Measurements from ENCODE around the gene TSTD1. TPM values are rescaled to one million over a fixed set of nuclear protein-coding genes. Genes with fewer than 3 reads are reported as not detected.
"Not testable (repeated sequence)": the region's sequence is repeated elsewhere in the genome, so short reads cannot be mapped to it uniquely, and the experiment has no call there.

TSTD1 gene
- total and polyA plus RNA-seq, 2 experiments from 2014 or later = 94.9 to 244 TPM

- H3K27me3 Mint-ChIP-seq (ENCODE audit: insufficient read depth, low read depth, poor library complexity) = peaks cover 11% of the 10 kb centered on the region
- H3K36me3 ChIP-seq (ENCODE audit: insufficient read depth) = no peaks in the 10 kb centered on the region
- no peaks in the 10 kb centered on the region for H3K9me2 ChIP-seq (ENCODE audit: insufficient read depth)
- no peaks in the 10 kb centered on the region for H3K27me3 ChIP-seq (ENCODE audit: insufficient read depth)
- no peak overlapping the region for H2AFZ ChIP-seq
- peak overlapping the region; percentile 99 for H3K4me3 ChIP-seq
- peaks cover 13% of the 10 kb centered on the region for H3F3A ChIP-seq (replicated peaks; ENCODE audit: low read depth)
- peak overlapping the region; percentile 89 for H3K4me3 Mint-ChIP-seq
- H3K4me1 ChIP-seq (ENCODE audit: insufficient read depth) = peaks cover 35% of the 10 kb centered on the region
- H3K4me2 ChIP-seq = peak overlapping the region; percentile 97
- peaks cover 42% of the 10 kb centered on the region for H3K4me1 Mint-ChIP-seq
- TF ChIP-seq CTCF (conservative IDR thresholded peaks at IDR 0.05; ENCODE audit: low read depth in 2 of 2) = no peak
- no peak for TF ChIP-seq NANOG (IDR thresholded peaks at IDR 0.05; ENCODE audit: borderline replicate concordance)
- H3K27ac ChIP-seq (ENCODE audit: low read depth) = peak overlapping the region; percentile 94
- H3K36me3 Mint-ChIP-seq (ENCODE audit: low read depth) = peaks cover 22% of the 10 kb centered on the region
- peak; percentile 42 for DNase-seq (ENCODE audit: low spot score)
- ATAC-seq = peak; percentile 13
- peaks cover 30% of the 10 kb centered on the region for H4K20me1 ChIP-seq (replicated peaks; ENCODE audit: insufficient read depth)
- H3K9me3 Mint-ChIP-seq = no peaks in the 10 kb centered on the region; the same call in 2 of the 3 replicates
- peaks cover 59% of the 10 kb centered on the region for H3K79me2 ChIP-seq (replicated peaks; ENCODE audit: insufficient read depth)
- peak overlapping the region; percentile 100 for H3K27ac Mint-ChIP-seq
Measured at GRCh38 chr1:161019751-161020495, 18.8 kb downstream of the TSTD1 start.

GRCh38 chr1:161019111-161019660 lies 19.6 kb downstream of the TSTD1 start:
- ATAC-seq; DNase-seq (ENCODE audit: low spot score); H3K9me3 Mint-ChIP-seq; H2AFZ ChIP-seq; H3K9me2 ChIP-seq (ENCODE audit: insufficient read depth); H3K27me3 ChIP-seq (ENCODE audit: insufficient read depth); H3K36me3 ChIP-seq (ENCODE audit: insufficient read depth): not testable (repeated sequence)
- H3K79me2 ChIP-seq (replicated peaks; ENCODE audit: insufficient read depth) = peaks cover 66% of the 10 kb centered on the region
- H3K4me3 Mint-ChIP-seq = peak overlapping the region; percentile 89
- peaks cover 24% of the 10 kb centered on the region for H3K36me3 Mint-ChIP-seq (ENCODE audit: low read depth)
- H4K20me1 ChIP-seq (replicated peaks; ENCODE audit: insufficient read depth) = peaks cover 36% of the 10 kb centered on the region
- H3K27ac Mint-ChIP-seq = peak overlapping the region; percentile 83
- peak overlapping the region; percentile 94 for H3K27ac ChIP-seq (ENCODE audit: low read depth)
- H3K27me3 Mint-ChIP-seq (ENCODE audit: insufficient read depth, low read depth, poor library complexity) = peaks cover 11% of the 10 kb centered on the region
- peaks cover 42% of the 10 kb centered on the region for H3K4me1 ChIP-seq (ENCODE audit: insufficient read depth)
- peak overlapping the region; percentile 97 for H3K4me2 ChIP-seq
- H3K4me3 ChIP-seq = peak overlapping the region; percentile 99
- H3K4me1 Mint-ChIP-seq = peaks cover 46% of the 10 kb centered on the region
- H3F3A ChIP-seq (replicated peaks; ENCODE audit: low read depth) = peaks cover 17% of the 10 kb centered on the region

GRCh38 chr1:161018631-161018930 lies 20.2 kb downstream of the TSTD1 start:
- Histone ChIP-seq H3K79me2 (replicated peaks; ENCODE audit: insufficient read depth) (peaks cover 72% of the 10 kb centered on the region), H3K27ac (ENCODE audit: low read depth) (peak overlapping the region; percentile 94), H3K36me3 (ENCODE audit: insufficient read depth) (no peaks in the 10 kb centered on the region), H3K27me3 (ENCODE audit: insufficient read depth) (no peaks in the 10 kb centered on the region), H3F3A (replicated peaks; ENCODE audit: low read depth) (peaks cover 21% of the 10 kb centered on the region), H3K9me2 (ENCODE audit: insufficient read depth) (no peaks in the 10 kb centered on the region), H3K4me3 (peak overlapping the region; percentile 99), H3K4me2 (peak overlapping the region; percentile 97), H2AFZ (no peak overlapping the region), H3K4me1 (ENCODE audit: insufficient read depth) (peaks cover 45% of the 10 kb centered on the region), H4K20me1 (replicated peaks; ENCODE audit: insufficient read depth) (peaks cover 38% of the 10 kb centered on the region)
- Mint-ChIP-seq H3K4me3 (peak overlapping the region; percentile 89), H3K27ac (peak overlapping the region; percentile 86), H3K27me3 (ENCODE audit: insufficient read depth, low read depth, poor library complexity) (peaks cover 11% of the 10 kb centered on the region), H3K9me3 (no peaks in the 10 kb centered on the region; the same call in 2 of the 3 replicates), H3K4me1 (peaks cover 52% of the 10 kb centered on the region), H3K36me3 (ENCODE audit: low read depth) (peaks cover 29% of the 10 kb centered on the region)
- TF ChIP-seq POLR2AphosphoS5 (IDR thresholded peaks at IDR 0.05; ENCODE audit: low read depth) (0 out of 2 replicates have a peak, but pooled peaks have one; percentile 20), ETS1 (IDR thresholded peaks at IDR 0.05) (no peak)
- DNase-seq (ENCODE audit: low spot score) = peak; percentile 57
- no peak for ATAC-seq
